ENCODE measurements around the gene POLH. TPM values are rescaled to one million over a fixed set of nuclear protein-coding genes. Genes with fewer than 3 reads are reported as not detected.
A peak's percentile ranks its signal among the peaks of the same experiment; 100 is the strongest.

Gene POLH
- total and polyA plus RNA-seq, 2 donors from 2014 or later = 1.8 to 16.8 TPM

DNA sequence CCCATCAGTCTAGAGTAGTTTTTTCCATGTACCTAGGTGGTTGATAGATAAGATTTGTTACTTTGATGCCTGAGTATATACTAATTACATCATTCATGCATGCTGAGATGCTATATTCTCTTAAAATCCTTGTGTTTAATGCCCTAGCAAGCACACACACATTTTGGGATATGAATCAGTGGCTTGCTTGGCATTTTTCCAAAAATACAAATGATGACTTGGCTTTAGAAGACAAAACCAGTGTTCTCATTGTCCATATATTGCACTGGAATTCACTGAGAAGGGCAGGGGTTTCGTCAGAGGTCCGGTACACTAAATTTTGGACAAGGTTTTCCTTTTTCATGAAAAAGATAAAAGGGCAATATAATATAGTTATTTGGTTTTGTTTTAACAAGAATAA, 28.2 kb downstream of the POLH start:
- Histone ChIP-seq H3K36me3 (ENCODE audit: control insufficient read depth in 2 of 3, insufficient read depth in 3 of 3, low read length in 3 of 3) (peaks cover 2 to 18% (median 2%) of the 10 kb centered on the region in 3 donors), H3K4me3 (ENCODE audit: low read length in 3 of 3) (no peak overlapping the region), H3K27me3 (ENCODE audit: control insufficient read depth, insufficient read depth, low read length) (no peaks in the 10 kb centered on the region), H3K27ac (ENCODE audit: low read depth in 2 of 2, low read length in 2 of 2) (no peak overlapping the region), H3K4me1 (ENCODE audit: control insufficient read depth in 2 of 3, insufficient read depth in 2 of 3, low read depth in 1 of 3, low read length in 3 of 3) (no peaks in the 10 kb centered on the region), H3K9me3 (ENCODE audit: control insufficient read depth in 2 of 3, insufficient read depth in 1 of 3, low read length in 3 of 3) (no peaks in the 10 kb centered on the region), H3K9ac (ENCODE audit: low read length in 3 of 3) (no peak overlapping the region)
- TF ChIP-seq CTCF (IDR thresholded peaks at IDR 0.05; ENCODE audit: borderline replicate concordance, extremely low read depth, insufficient read depth) = no peak
- FAIRE-seq (no peak), DNase-seq (no peak)
- intact Hi-C loops (cut with DNase I) = no loop called here

- no peak overlapping the region for H3K27ac ChIP-seq (ENCODE audit: low read depth in 2 of 2, low read length in 2 of 2)
- DNase-seq (no peak), FAIRE-seq (no peak)
- no peak overlapping the region for H3K9ac ChIP-seq (ENCODE audit: low read length in 3 of 3)
- peaks cover 0 to 26% (median 7%) of the 10 kb centered on the region in 3 donors for H3K36me3 ChIP-seq (ENCODE audit: control insufficient read depth in 2 of 3, insufficient read depth in 3 of 3, low read length in 3 of 3)
- intact Hi-C loops (cut with DNase I) = no loop called here
- TF ChIP-seq CTCF (IDR thresholded peaks at IDR 0.05; ENCODE audit: borderline replicate concordance, extremely low read depth, insufficient read depth) = no peak
- no peaks in the 10 kb centered on the region for H3K4me1 ChIP-seq (ENCODE audit: control insufficient read depth in 2 of 3, insufficient read depth in 2 of 3, low read depth in 1 of 3, low read length in 3 of 3)
- no peaks in the 10 kb centered on the region for H3K9me3 ChIP-seq (ENCODE audit: control insufficient read depth in 2 of 3, insufficient read depth in 1 of 3, low read length in 3 of 3)
- no peaks in the 10 kb centered on the region for H3K27me3 ChIP-seq (ENCODE audit: control insufficient read depth, insufficient read depth, low read length)
- H3K4me3 ChIP-seq (ENCODE audit: low read length in 3 of 3) = no peak overlapping the region
Observed at GRCh38 chr6:43606019-43606418, 30.0 kb downstream of the POLH start.

- peaks cover 0 to 30% (median 11%) of the 10 kb centered on the region in 3 donors for H3K36me3 ChIP-seq (ENCODE audit: control insufficient read depth in 2 of 3, insufficient read depth in 3 of 3, low read length in 3 of 3)
- no peak for FAIRE-seq
- peak; percentile 76 for TF ChIP-seq CTCF (IDR thresholded peaks at IDR 0.05; ENCODE audit: borderline replicate concordance, extremely low read depth, insufficient read depth)
- H3K4me1 ChIP-seq (ENCODE audit: control insufficient read depth in 2 of 3, insufficient read depth in 2 of 3, low read depth in 1 of 3, low read length in 3 of 3) = no peaks in the 10 kb centered on the region
- no peak overlapping the region for H3K4me3 ChIP-seq (ENCODE audit: low read length in 3 of 3)
- H3K9me3 ChIP-seq (ENCODE audit: control insufficient read depth in 2 of 3, insufficient read depth in 1 of 3, low read length in 3 of 3) = no peaks in the 10 kb centered on the region
- no peak overlapping the region for H3K27ac ChIP-seq (ENCODE audit: low read depth in 2 of 2, low read length in 2 of 2)
- DNase-seq = peak in 4 of 5 donors; percentile 75 to 90 (median 80)
- intact Hi-C loops (cut with DNase I) = no loop called here
- no peak overlapping the region for H3K9ac ChIP-seq (ENCODE audit: low read length in 3 of 3)
- H3K27me3 ChIP-seq (ENCODE audit: control insufficient read depth, insufficient read depth, low read length) = no peaks in the 10 kb centered on the region
Observed at GRCh38 chr6:43608310-43608763, 32.4 kb downstream of the POLH start.

GRCh38 chr6:43608807-43609206, 32.8 kb downstream of the POLH start:
- no peak overlapping the region for H3K9ac ChIP-seq (ENCODE audit: low read length in 3 of 3)
- H3K36me3 ChIP-seq (ENCODE audit: control insufficient read depth in 2 of 3, insufficient read depth in 3 of 3, low read length in 3 of 3) = peaks cover 0 to 32% (median 12%) of the 10 kb centered on the region in 3 donors
- FAIRE-seq (no peak), DNase-seq (no peak)
- no peaks in the 10 kb centered on the region for H3K27me3 ChIP-seq (ENCODE audit: control insufficient read depth, insufficient read depth, low read length)
- no peak overlapping the region for H3K27ac ChIP-seq (ENCODE audit: low read depth in 2 of 2, low read length in 2 of 2)
- no peaks in the 10 kb centered on the region for H3K4me1 ChIP-seq (ENCODE audit: control insufficient read depth in 2 of 3, insufficient read depth in 2 of 3, low read depth in 1 of 3, low read length in 3 of 3)
- intact Hi-C loops (cut with DNase I) = no loop called here
- TF ChIP-seq CTCF (IDR thresholded peaks at IDR 0.05; ENCODE audit: borderline replicate concordance, extremely low read depth, insufficient read depth) = no peak
- H3K9me3 ChIP-seq (ENCODE audit: control insufficient read depth in 2 of 3, insufficient read depth in 1 of 3, low read length in 3 of 3) = no peaks in the 10 kb centered on the region
- H3K4me3 ChIP-seq (ENCODE audit: low read length in 3 of 3) = no peak overlapping the region
